ENCODE data around the gene IFNAR1. TPM values are rescaled to one million over a fixed set of nuclear protein-coding genes. Genes with fewer than 3 reads are reported as not detected.
A peak's percentile ranks its signal among the peaks of the same experiment; 100 is the strongest.
"Not testable (repeated sequence)": the region's sequence is repeated elsewhere in the genome, so short reads cannot be mapped to it uniquely, and the experiment has no call there.

IFNAR1 gene
- total and polyA plus RNA-seq, 9 of the 15 experiments (the other 6 are each of a cell fraction or from before 2014, with no cell fraction given): 8.6 to 31.8 (median 14.8) TPM

GRCh38 chr21:33323610-33324009, 1.2 kb upstream of the IFNAR1 start:
- H3K27me3 ChIP-seq (ENCODE audit: control insufficient read depth in 2 of 2, insufficient read depth in 2 of 2, low read length in 2 of 2); CTCF ChIA-PET (ENCODE audit: low intra/inter-chr PET ratio); in situ Hi-C loops (cut with MboI); intact Hi-C loops (cut with micrococcal nuclease); H2AFZ ChIP-seq (ENCODE audit: low read depth, low read length); H3K27ac ChIP-seq (ENCODE audit: extremely low read depth, low read depth, low read length); H3K36me3 ChIP-seq (ENCODE audit: control insufficient read depth, insufficient read depth, low read length); BruUV-seq (replicated peaks); H3K9me1 ChIP-seq (ENCODE audit: control insufficient read depth, insufficient read depth, low read length); DNase-seq (ENCODE audit: extremely low read depth in 1 of 4, low spot score in 3 of 4); POLR2A ChIA-PET; H4K20me1 ChIP-seq (replicated peaks; ENCODE audit: control insufficient read depth, insufficient read depth, low read length); H3K9me3 ChIP-seq (replicated peaks; ENCODE audit: control insufficient read depth, insufficient read depth, low read depth, low read length); FAIRE-seq; ATAC-seq: not testable (repeated sequence)
- TF ChIP-seq ZBTB2 (IDR thresholded peaks at IDR 0.05): 0 out of 2 replicates have a peak, but pooled peaks have one; percentile 53
- H3K9ac ChIP-seq (ENCODE audit: insufficient read depth in 1 of 2, low read depth in 2 of 2, low read length in 2 of 2): peak overlapping the region in 1 of 2 experiments; percentile 85; a peak in 1 of 4 replicates
- peaks cover 13 to 21% of the 10 kb centered on the region in 2 experiments; a peak in 3 of 5 replicates for H3K4me1 ChIP-seq (replicated peaks in 1 of 2; ENCODE audit: control insufficient read depth in 2 of 2, insufficient read depth in 2 of 2, low read length in 2 of 2)
- H3K4me3 ChIP-seq: peak overlapping the region; percentile 75
- H3K79me2 ChIP-seq (ENCODE audit: control insufficient read depth, insufficient read depth, low read length): peaks cover 46% of the 10 kb centered on the region
- H3K4me2 ChIP-seq (ENCODE audit: insufficient read depth, low read length): peak overlapping the region; percentile 94; the same call in 1 of the 2 replicates

GRCh38 chr21:33325222-33326067, 675 bp downstream of the IFNAR1 start:
- intact Hi-C loops (cut with micrococcal nuclease): no loop called here
- H3K4me2 ChIP-seq (ENCODE audit: insufficient read depth, low read length): peak overlapping the region; percentile 94
- FAIRE-seq (peak; percentile 58), DNase-seq (ENCODE audit: extremely low read depth in 1 of 4, low spot score in 3 of 4) (peak in 2 of 4 experiments; percentile 56 to 74), ATAC-seq (peak; percentile 59)
- BruUV-seq (replicated peaks): TSS peak; percentile 62
- no peaks in the 10 kb centered on the region for H3K9me1 ChIP-seq (ENCODE audit: control insufficient read depth, insufficient read depth, low read length)
- POLR2A ChIA-PET: interaction anchor here (0.5 to 2.1 kb wide), 21 partner anchors 9 to 176 kb away, joined by 3 to 13 read pairs (median 4); partner anchors contain the start of gene IFNAR2
- H3K4me3 ChIP-seq: peak overlapping the region; percentile 75
- H3K9me3 ChIP-seq (replicated peaks; ENCODE audit: control insufficient read depth, insufficient read depth, low read depth, low read length): no peaks in the 10 kb centered on the region; the same call in 1 of the 2 replicates
- peaks cover 13 to 21% of the 10 kb centered on the region in 2 experiments; a peak in 3 of 5 replicates for H3K4me1 ChIP-seq (replicated peaks in 1 of 2; ENCODE audit: control insufficient read depth in 2 of 2, insufficient read depth in 2 of 2, low read length in 2 of 2)
- CTCF ChIA-PET (ENCODE audit: low intra/inter-chr PET ratio): no interaction called here
- peaks cover 63% of the 10 kb centered on the region for H3K79me2 ChIP-seq (ENCODE audit: control insufficient read depth, insufficient read depth, low read length)
- 0% methylated on average over 28 of the region's 28 CpGs for WGBS (ENCODE audit: insufficient coverage, low coverage, missing lambda C conversion rate)
- no peaks in the 10 kb centered on the region for H4K20me1 ChIP-seq (replicated peaks; ENCODE audit: control insufficient read depth, insufficient read depth, low read length)
- H3K27ac ChIP-seq (ENCODE audit: extremely low read depth, low read depth, low read length): peak overlapping the region; percentile 91
- peaks cover 3% of the 10 kb centered on the region; the same call in 1 of the 3 replicates for H3K36me3 ChIP-seq (ENCODE audit: control insufficient read depth, insufficient read depth, low read length)
- peak overlapping the region; percentile 85 to 96 for H3K9ac ChIP-seq (ENCODE audit: insufficient read depth in 1 of 2, low read depth in 2 of 2, low read length in 2 of 2)
- no peaks in the 10 kb centered on the region for H3K27me3 ChIP-seq (ENCODE audit: control insufficient read depth in 2 of 2, insufficient read depth in 2 of 2, low read length in 2 of 2)
- peak overlapping the region; percentile 90 for H2AFZ ChIP-seq (ENCODE audit: low read depth, low read length)
- in situ Hi-C loops (cut with MboI): no loop called here
- TF ChIP-seq NFATC3 (IDR thresholded peaks at IDR 0.05) (0 out of 2 replicates have a peak, but pooled peaks have one; percentile 19), FOXM1 (IDR thresholded peaks at IDR 0.05; ENCODE audit: low read depth) (peak; percentile 78), FOXM1 (CRISPR knock-in tag; IDR thresholded peaks at IDR 0.05; ENCODE audit: low read depth) (no peak), MBD2 (IDR thresholded peaks at IDR 0.05; ENCODE audit: borderline replicate concordance, low read depth) (no peak; the same call in 1 of the 2 replicates), MLLT1 (IDR thresholded peaks at IDR 0.05) (0 out of 4 replicates have a peak, but pooled peaks of 1 of the 2 experiments have one; percentile 23), HNRNPH1 (optimal IDR thresholded peaks at IDR 0.05; ENCODE audit: low read depth, low read length) (no peak), ZC3H8 (IDR thresholded peaks at IDR 0.05) (no peak), ELF2 (CRISPR knock-in tag; IDR thresholded peaks at IDR 0.05) (no peak), THRB (CRISPR knock-in tag; conservative IDR thresholded peaks at IDR 0.05) (no peak)
